GM19240 (cell line): ENCODE data around the gene KLK2.
"Not testable (repeated sequence)": the region's sequence is repeated elsewhere in the genome, so short reads cannot be mapped to it uniquely, and the experiment has no call there.

ENCODE experiments used
- DNase-seq: peaks from one replicate; pipeline ENCODE4 v3.0.0; 2011; ENCODE audit warnings: low spot score; ENCODE audit not compliant: insufficient read length

KLK2 gene

DNA sequence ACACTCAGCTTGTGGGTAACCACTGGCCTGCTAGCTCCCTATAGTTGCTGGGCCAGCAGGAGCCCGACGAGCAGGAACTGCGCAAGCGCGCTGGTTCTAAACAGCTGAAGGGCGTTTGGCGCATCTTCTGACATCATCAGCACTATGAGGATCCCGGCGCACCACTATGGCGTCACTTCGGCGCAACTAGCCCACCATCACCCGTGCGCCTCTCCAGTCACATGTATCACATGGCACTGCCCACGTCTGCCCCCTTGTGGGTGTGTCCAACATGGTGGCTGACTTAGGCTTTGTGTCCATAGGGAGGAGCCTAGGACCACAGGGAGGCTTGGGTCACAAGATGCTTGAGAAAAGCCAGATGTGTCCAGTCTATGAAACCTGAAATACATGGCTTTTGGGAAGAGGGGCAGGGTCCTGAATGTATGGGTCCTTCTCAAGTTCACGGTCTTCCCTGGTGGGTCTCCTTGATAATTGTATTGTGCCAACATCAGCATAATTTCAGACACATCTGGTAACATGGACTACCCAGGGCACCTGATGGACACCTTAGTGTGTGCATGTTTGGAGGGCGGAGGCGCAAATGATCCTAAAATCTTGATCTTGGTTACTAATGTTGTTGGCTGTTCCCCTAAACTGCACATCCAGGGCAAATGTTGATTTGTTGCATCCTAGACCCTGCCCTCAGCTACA is 20.0 kb downstream of the KLK2 start:
- no peak for DNase-seq

DNA sequence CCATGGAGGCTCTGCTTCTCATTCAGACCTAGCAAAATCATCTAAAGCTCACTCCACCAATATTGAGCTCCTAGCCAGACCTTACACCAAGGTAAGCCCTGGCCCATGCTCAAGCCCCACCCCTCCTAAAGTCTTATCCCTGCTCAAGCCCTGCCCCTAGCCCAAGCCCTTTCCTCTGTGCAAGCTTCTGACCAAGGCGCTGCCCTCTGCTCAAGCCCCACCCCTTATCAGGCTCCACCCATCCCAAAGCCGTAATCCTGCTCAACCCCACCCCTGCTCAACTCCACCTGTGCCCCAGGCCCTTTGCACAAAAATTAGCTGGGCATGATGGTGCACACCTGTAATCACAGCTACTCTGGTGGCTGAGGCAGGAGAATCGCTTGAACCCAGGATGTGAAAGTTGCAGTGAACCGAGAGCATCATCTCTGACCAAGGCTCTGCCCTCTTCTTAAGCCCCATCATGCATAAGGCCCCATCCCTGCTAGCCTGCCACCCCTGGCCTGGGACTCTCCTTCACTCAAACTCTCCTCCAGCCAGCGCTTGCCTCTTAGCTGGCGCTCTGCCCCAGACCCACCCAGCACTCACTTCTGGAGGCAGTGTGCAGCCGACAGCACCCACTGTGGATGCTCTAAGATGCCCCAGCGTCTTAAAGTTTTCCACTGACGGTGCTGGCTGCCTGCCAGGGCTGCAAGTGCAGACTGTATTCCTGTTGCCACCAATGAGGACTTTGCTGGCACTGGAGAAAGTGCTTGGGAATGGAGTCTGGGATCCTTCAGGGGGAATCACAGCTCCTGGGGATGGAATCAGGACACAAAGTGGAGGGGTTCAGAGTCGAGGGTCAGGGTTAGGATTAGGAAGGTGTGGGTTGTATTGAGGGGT is 21.5 kb downstream of the KLK2 start:
- DNase-seq: no peak

GRCh38 chr19:50896089-50896590 is 22.9 kb downstream of the KLK2 start:
- not testable (repeated sequence) for DNase-seq

- DNase-seq: peak; percentile 61
These were observed 23.5 kb downstream of the KLK2 start for GRCh38 chr19:50896591-50897190.

DNA sequence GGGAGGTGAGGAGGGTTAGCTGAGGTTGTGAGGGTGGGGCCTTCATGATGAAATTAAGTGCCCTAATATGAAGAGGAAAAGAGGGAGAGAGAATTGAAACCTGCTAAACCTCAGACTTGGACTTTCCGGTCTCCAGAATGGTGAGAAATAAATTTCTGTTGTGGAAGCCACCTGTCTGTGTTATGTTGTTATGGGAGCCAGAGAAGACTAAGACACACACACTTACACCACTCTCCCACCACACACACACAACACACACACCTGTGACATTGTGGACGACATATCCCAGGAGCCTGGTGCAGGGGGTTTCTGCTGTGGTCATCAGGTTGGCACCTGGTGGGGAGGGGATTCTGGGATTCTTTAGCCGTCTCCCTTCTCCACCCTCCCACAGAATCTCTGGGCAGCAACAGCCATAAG is 24.0 kb downstream of the KLK2 start:
- DNase-seq: no peak

GRCh38 chr19:50897612-50898011 is 24.4 kb downstream of the KLK2 start:
- DNase-seq: no peak

DNA sequence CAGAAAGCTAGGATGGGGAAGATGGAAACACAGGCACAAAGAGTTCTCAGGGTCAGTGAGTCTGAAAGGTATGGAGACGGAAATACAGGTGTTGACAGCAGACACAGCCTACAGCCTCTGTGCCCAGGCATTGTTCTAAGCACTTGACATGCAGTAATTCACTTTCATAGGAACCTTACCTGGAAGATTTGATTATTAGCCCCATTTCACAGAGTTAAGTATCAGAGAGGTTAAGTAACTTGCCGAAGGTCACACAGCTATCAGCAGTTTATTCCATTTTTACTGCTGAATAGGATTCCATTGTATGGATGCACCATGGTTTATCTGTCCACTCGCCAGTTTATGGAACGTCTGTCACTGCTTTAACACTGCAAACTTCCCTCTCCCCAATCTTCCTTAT is 24.8 kb downstream of the KLK2 start:
- DNase-seq: no peak

DNA sequence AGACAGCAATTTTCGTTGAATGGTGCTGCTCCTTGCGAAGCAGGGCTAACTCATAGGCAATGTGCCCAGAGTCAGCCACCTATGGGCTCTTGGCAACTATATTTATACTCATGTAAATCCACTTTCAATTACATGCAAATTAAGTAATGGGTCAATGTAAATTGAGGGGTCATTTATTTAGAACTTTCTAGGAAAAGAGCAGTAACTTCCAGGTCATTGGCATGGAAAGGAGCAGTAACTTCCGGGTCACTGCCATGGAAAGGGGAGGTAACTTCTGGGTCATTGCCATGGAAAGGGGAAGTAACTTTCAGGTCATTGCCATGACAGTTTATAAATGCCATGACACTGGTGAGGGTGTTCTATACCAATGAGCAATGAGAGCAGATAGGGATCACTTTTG is 26.3 kb downstream of the KLK2 start:
- no peak for DNase-seq

GRCh38 chr19:50902640-50903039 is 29.4 kb downstream of the KLK2 start:
- no peak for DNase-seq

GRCh38 chr19:50906217-50906616 is 33.0 kb downstream of the KLK2 start:
- DNase-seq: no peak

DNA sequence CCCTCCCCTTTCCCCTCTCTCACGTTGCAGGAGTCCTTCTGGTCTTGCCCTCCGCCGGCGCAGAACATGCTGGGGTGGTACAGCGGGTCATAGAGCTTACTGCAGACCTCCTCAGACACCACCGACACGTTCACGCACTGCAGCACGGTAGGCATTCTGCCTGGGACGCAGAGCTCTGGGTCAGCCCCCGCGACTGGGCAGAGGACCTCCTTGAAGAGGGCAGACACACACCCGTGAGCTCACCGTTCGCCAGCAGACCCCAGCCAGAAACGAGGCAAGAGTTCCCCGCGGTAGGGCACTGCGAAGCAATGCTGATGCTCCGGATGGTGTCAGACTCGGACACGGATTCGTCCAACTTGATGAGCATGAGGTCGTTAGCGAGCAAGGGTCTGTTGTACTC is 35.1 kb downstream of the KLK2 start:
- no peak for DNase-seq

GRCh38 chr19:50909240-50910070 is 36.2 kb downstream of the KLK2 start:
- DNase-seq: peak; percentile 45

GRCh38 chr19:50910722-50911121 is 37.5 kb downstream of the KLK2 start:
- no peak for DNase-seq

DNA sequence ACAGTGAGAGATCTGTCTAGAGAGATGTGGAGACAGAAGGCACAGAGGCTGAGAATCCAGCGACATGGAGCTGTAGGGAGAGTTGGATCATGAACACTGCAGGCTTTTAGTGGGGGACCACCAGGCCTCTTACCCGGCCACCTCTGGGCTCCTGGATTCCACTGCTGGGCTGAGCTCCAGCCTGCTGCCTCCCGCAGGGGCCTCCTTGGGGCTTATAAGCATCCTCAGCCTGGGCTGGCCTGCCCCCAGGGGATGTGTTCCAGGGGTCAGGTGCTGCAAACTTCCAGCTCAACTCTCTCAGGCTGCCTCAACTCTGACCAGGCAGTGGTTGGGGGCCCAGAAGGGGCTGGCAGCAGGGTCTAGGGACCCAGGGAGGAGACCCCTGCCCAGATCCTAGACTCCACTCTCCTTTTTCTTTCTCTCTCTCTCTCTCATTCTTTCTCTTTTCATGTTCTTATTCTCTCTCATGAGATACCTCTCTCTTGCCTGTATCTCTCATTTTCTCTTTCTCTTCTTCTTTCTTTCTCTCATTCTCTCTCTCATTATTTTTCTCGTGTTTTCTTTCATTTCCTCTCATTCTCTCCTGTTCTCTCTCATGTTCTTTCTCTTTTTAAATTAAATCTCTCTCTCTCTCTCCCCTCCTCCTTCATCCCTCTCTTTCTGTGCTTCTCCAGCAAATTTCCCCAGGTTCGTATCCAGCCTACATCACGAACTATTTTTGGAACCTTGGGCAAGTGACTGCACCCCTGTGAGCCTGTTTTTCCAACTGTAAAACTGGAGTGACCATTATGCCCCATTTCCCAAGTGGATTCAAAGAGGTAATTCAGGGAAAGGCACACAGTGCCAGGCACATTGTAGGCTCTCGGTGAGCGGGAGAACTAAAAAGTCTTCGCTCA is 38.2 kb downstream of the KLK2 start, which contains the start of gene KLK4:
TSS of gene KLK4 (minus strand) at position 190 of the 896 bp plus-strand sequence. CDS start 657 bp downstream, outside the sequence.
- DNase-seq: no peak

- DNase-seq: no peak
These were observed 38.9 kb downstream of the KLK2 start for GRCh38 chr19:50912102-50912599.

DNA sequence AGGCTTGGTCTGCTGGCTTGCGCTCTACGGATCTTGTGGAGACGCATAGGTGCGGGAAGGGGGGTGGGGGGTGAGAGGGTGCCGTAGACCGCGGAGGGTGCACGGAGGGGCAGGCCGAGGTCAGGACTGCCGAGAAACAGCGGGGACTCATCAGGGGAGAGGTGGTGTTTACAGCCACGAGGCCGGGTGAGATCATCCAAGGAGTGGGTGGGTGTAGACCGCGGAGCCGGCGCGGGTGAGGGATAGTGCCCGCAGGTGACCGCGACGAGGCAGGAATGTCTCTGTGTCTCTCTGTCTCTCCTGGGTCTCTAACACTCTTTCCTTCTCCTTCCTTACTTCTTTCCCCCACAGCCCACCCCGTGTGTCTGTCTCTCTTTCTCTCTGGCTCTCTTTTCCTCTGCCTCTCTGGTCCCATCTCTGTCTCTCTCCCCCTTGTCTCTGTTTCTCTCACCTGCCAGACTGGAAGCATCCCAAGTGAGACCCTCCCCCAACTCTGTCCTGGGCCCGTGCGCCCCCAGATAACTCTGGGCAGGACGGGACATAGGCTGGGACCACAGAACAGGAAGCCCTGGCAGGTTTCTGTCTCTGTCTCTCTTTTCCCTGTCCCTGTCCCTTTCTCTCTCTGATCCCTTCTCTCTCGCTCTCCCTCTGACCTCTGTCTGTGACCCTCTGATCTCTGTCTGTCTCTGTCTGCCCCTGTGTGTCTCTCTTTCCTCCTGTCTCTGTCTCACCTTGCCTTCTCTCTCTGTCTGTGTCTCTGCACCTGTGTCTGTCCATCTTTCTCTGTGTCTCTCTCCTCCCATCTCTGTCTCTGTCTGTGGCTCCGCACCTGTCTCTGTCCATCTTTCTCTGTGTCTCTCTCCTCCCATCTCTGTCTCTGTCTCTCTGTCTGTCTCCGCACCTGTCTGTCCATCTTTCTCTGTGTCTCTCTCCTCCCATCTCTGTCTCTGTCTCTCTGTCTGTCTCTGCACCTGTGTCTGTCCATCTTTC is 39.8 kb downstream of the KLK2 start:
- no peak for DNase-seq

GRCh38 chr19:50916069-50916468 is 42.8 kb downstream of the KLK2 start:
- no peak for DNase-seq

GRCh38 chr19:50921426-50922316 is 48.4 kb downstream of the KLK2 start:
- DNase-seq: no peak
